Mucosa of rectum (tissue), 2 donors: ENCODE data around the gene ZSCAN20.

Experiments used
- H3K27ac ChIP-seq, 2 donors: one replicate each; pipeline ENCODE4 v1.7.0; 2013; ENCODE audit warnings: inconsistent platforms in 2 of 2, low read depth in 2 of 2, low read length in 2 of 2
- H3K27me3 ChIP-seq, 2 donors: one replicate each; pipeline ENCODE4 v1.7.0; 2013; ENCODE audit warnings: low read length in 2 of 2; ENCODE audit not compliant: control insufficient read depth in 2 of 2, insufficient read depth in 2 of 2
- H3K36me3 ChIP-seq, 2 donors: one replicate each; pipeline ENCODE4 v1.7.0; 2013; ENCODE audit warnings: low read length in 2 of 2; ENCODE audit not compliant: control insufficient read depth in 2 of 2, insufficient read depth in 2 of 2
- H3K4me1 ChIP-seq, 2 donors: one replicate each; pipeline ENCODE4 v1.7.0; 2013; ENCODE audit warnings: low read length in 2 of 2, mild to moderate bottlenecking in 1 of 2; ENCODE audit not compliant: control insufficient read depth in 2 of 2, insufficient read depth in 2 of 2
- H3K4me3 ChIP-seq, 2 donors: one replicate each; pipeline ENCODE4 v1.7.0; 2013; ENCODE audit warnings: low read length in 2 of 2
- H3K9ac ChIP-seq, 2 donors: one replicate each; pipeline ENCODE4 v1.7.0; 2013; ENCODE audit warnings: low read length in 2 of 2, low read depth in 1 of 2, mild to moderate bottlenecking in 1 of 2
- H3K9me3 ChIP-seq, 2 donors: one replicate each; pipeline ENCODE4 v1.7.0; 2013; ENCODE audit warnings: low read length in 2 of 2; ENCODE audit not compliant: control insufficient read depth in 2 of 2
- donor health status: healthy.
- donor health status: Normal muscosa, but diverticular disease.

Gene ZSCAN20

GRCh38 chr1:33443705-33444180 lies 28.7 kb upstream of the ZSCAN20 start:
- no peak overlapping the region for H3K4me3 ChIP-seq
- H3K9me3 ChIP-seq, result peaks cover 3 to 5% of the 10 kb centered on the region in 2 donors
- no peak overlapping the region for H3K9ac ChIP-seq
- peaks cover 0 to 8% of the 10 kb centered on the region in 2 donors for H3K27me3 ChIP-seq
- H3K27ac ChIP-seq, result no peak overlapping the region
- H3K4me1 ChIP-seq, result no peaks in the 10 kb centered on the region
- no peaks in the 10 kb centered on the region for H3K36me3 ChIP-seq

DNA sequence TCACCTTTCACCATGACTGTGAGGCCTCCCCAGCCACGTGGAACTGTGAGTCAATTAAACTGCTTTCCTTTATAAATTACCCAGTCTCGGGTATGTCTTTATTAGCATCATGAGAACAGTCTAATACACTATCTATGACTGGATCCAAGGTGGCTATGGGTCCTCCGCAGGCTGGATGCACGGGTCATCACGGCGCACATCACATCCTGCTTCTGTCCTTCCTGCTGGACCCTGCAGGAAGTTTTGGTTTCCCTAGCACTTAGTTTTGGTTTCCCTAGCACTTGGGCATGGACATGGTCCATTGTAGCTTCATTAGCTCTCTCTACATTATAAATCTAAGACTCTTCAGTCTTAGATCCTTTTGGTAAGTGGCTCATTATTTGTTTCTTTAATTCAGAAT lies 27.3 kb upstream of the ZSCAN20 start:
- Histone ChIP-seq H3K9me3 (peaks cover 3 to 5% of the 10 kb centered on the region in 2 donors), H3K4me3 (no peak overlapping the region), H3K9ac (no peak overlapping the region), H3K27me3 (peaks cover 0 to 8% of the 10 kb centered on the region in 2 donors), H3K36me3 (no peaks in the 10 kb centered on the region), H3K27ac (no peak overlapping the region), H3K4me1 (no peaks in the 10 kb centered on the region)

GRCh38 chr1:33446590-33446989 lies 25.9 kb upstream of the ZSCAN20 start:
- Histone ChIP-seq H3K4me3 (no peak overlapping the region), H3K27ac (no peak overlapping the region), H3K9me3 (no peaks in the 10 kb centered on the region), H3K27me3 (peaks cover 0 to 8% of the 10 kb centered on the region in 2 donors), H3K9ac (no peak overlapping the region), H3K36me3 (no peaks in the 10 kb centered on the region), H3K4me1 (no peaks in the 10 kb centered on the region)

GRCh38 chr1:33454646-33455282 lies 17.7 kb upstream of the ZSCAN20 start:
- Histone ChIP-seq H3K4me1 (no peaks in the 10 kb centered on the region), H3K4me3 (no peak overlapping the region), H3K27ac (no peak overlapping the region), H3K9ac (no peak overlapping the region), H3K27me3 (no peaks in the 10 kb centered on the region), H3K9me3 (no peaks in the 10 kb centered on the region), H3K36me3 (no peaks in the 10 kb centered on the region)

DNA sequence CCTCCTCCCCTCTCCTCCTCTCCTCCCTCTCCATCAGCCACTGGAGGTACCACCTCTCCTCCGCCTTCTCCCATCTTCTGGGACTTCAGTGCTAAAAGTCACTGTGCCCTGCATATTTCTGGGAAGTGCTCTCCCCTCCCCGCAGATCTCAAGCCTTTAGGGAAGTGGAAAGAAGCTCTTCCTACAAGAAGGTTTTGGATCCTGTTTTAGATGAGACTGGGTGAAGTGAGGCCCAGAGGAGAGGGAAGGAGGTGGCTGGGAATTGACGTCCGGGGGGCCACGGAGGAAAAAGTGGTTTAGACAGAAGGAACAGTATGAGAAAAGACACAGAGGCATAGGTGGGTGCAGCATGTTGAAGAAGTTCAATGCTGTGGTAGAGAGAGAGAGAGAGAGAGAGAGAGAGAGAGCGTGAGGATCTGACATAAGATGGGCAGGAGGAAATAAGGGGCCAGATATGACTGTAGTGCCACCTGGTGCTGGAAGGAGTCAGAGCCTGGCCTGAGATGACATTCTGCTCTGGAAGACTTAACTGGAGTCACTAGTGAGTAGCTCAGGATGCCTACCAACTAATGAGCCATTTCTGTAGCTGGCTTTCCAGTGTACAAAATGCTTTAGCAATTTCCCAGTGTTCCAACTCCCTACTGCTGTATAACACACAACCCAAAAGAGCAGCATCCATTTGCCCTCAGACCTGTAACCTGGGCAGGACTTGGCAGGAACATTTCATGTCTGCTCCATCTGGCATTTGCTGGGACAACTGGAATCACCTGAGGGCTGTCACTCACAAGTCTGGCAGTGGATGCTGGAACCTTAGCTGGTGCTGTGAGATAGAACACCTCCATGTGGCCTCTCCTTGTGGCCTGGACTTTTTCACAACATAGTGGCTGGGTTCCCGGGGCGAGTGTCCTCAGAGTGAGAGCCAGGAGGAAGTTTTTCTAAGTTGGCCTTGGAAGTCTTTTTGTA lies 16.6 kb upstream of the ZSCAN20 start:
- H3K27ac ChIP-seq, result no peak overlapping the region
- H3K9me3 ChIP-seq, result no peaks in the 10 kb centered on the region
- H3K36me3 ChIP-seq, result no peaks in the 10 kb centered on the region
- no peaks in the 10 kb centered on the region for H3K27me3 ChIP-seq
- no peak overlapping the region for H3K9ac ChIP-seq
- no peak overlapping the region for H3K4me3 ChIP-seq
- no peaks in the 10 kb centered on the region for H3K4me1 ChIP-seq

GRCh38 chr1:33456502-33456886 lies 16.0 kb upstream of the ZSCAN20 start:
- H3K4me3 ChIP-seq, result no peak overlapping the region
- no peaks in the 10 kb centered on the region for H3K4me1 ChIP-seq
- no peaks in the 10 kb centered on the region for H3K27me3 ChIP-seq
- no peak overlapping the region for H3K27ac ChIP-seq
- H3K9me3 ChIP-seq, result no peaks in the 10 kb centered on the region
- H3K9ac ChIP-seq, result no peak overlapping the region
- no peaks in the 10 kb centered on the region for H3K36me3 ChIP-seq

DNA sequence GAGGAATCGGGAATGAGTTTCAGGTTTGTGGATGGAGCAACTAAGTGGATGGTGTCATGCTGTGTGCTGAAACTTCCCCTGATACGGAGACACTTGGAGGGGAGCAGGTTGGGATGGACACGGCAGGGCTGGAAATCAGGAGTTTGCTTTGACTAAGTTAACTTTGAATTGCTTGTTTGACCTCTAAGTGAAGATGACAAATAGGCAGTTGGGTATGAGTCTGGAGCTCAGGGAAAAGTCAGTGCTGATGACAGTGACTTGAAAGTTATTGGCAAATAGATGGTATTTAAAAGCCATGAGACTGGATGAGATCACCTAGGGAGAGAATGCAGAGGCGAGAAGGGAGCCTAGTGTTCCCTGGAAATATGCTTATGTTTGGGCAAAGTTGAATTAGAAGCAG lies 12.8 kb upstream of the ZSCAN20 start:
- H3K27ac ChIP-seq, result no peak overlapping the region
- H3K36me3 ChIP-seq, result no peaks in the 10 kb centered on the region
- no peaks in the 10 kb centered on the region for H3K9me3 ChIP-seq
- no peak overlapping the region for H3K4me3 ChIP-seq
- no peak overlapping the region for H3K9ac ChIP-seq
- H3K4me1 ChIP-seq, result no peaks in the 10 kb centered on the region
- no peaks in the 10 kb centered on the region for H3K27me3 ChIP-seq

GRCh38 chr1:33460144-33460543 lies 12.3 kb upstream of the ZSCAN20 start:
- Histone ChIP-seq H3K9ac (no peak overlapping the region), H3K4me1 (no peaks in the 10 kb centered on the region), H3K27me3 (no peaks in the 10 kb centered on the region), H3K4me3 (no peak overlapping the region), H3K9me3 (no peaks in the 10 kb centered on the region), H3K36me3 (no peaks in the 10 kb centered on the region), H3K27ac (peak overlapping the region in 1 of 2 donors; percentile 50)

DNA sequence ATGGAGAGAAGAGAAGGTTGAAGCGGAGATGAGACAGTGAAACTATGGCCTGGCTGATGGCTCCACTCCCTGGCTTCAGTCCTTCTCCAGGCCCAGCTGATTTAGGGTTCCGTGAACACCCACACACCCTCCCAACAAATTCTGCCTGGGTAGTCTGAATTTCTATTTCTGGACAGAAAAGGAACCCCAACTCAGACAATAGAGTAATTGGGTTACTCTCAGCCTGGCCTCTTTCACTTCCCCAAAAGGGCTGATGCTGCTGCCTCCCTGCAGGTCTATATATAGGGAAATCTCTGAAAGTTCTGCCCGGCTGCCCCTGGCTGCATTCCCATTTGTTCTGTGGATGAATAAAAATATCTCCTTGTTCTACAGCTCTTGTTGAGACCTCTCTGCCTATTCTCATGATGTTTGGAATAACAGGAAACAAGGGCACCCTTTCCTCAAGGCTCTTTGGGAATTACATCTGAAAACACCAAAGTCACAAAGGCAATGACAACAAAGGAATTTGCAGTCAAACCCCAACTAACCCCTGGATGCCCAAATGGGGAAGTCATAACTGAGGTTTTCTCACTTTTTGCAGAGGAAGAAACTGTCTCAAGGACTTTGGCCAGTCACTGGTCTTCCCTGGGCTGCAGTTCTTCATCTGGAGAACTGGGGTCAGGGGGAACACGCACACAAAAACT lies 11.4 kb upstream of the ZSCAN20 start:
- Histone ChIP-seq H3K27ac (peak overlapping the region; percentile 26 to 50), H3K9me3 (no peaks in the 10 kb centered on the region), H3K36me3 (no peaks in the 10 kb centered on the region), H3K27me3 (no peaks in the 10 kb centered on the region), H3K9ac (no peak overlapping the region), H3K4me1 (no peaks in the 10 kb centered on the region), H3K4me3 (no peak overlapping the region)
